ENCODE measurements around the gene HINFP.
"Not testable (repeated sequence)": the region's sequence is repeated elsewhere in the genome, so short reads cannot be mapped to it uniquely, and the experiment has no call there.

The HINFP gene

GRCh38 chr11:119120639-119121007 is 757 bp upstream of the HINFP start:
- DNase-seq: no peak

- DNase-seq: no peak
Observed at GRCh38 chr11:119121811-119122124, 388 bp downstream of the HINFP start.

GRCh38 chr11:119125821-119126220 is 4.4 kb downstream of the HINFP start:
- DNase-seq: no peak

GRCh38 chr11:119126675-119127268 is 5.4 kb downstream of the HINFP start:
- no peak for DNase-seq

- DNase-seq: no peak
Observed at GRCh38 chr11:119130662-119131061, 9.3 kb downstream of the HINFP start.

GRCh38 chr11:119134389-119134978 is 13.1 kb downstream of the HINFP start:
- DNase-seq: no peak

- not testable (repeated sequence) for DNase-seq
Observed at GRCh38 chr11:119139276-119139675, 17.9 kb downstream of the HINFP start.

GRCh38 chr11:119144825-119145486 is 23.6 kb downstream of the HINFP start:
- DNase-seq: no peak

GRCh38 chr11:119145551-119145950 is 24.2 kb downstream of the HINFP start:
- DNase-seq: no peak

GRCh38 chr11:119147604-119148333 is 26.4 kb downstream of the HINFP start:
- no peak for DNase-seq

GRCh38 chr11:119148720-119149017 is 27.3 kb downstream of the HINFP start:
- no peak for DNase-seq

GRCh38 chr11:119149018-119149785 is 27.8 kb downstream of the HINFP start, which contains the start of gene ABCG4:
ABCG4 (plus strand) TSS chr11:119149052; CDS start chr11:119149966, 914 bp downstream.
- no peak for DNase-seq

GRCh38 chr11:119149786-119150275 is 28.5 kb downstream of the HINFP start:
- DNase-seq: no peak

- no peak for DNase-seq
Observed at GRCh38 chr11:119152043-119152442, 30.7 kb downstream of the HINFP start.

GRCh38 chr11:119152604-119153003 is 31.2 kb downstream of the HINFP start:
- no peak for DNase-seq

GRCh38 chr11:119153049-119153818 is 31.9 kb downstream of the HINFP start:
- DNase-seq: no peak

GRCh38 chr11:119154178-119154577 is 32.8 kb downstream of the HINFP start:
- DNase-seq: no peak

GRCh38 chr11:119155733-119156492 is 34.5 kb downstream of the HINFP start:
- DNase-seq: no peak

- DNase-seq: no peak
Observed at GRCh38 chr11:119156496-119156895, 35.1 kb downstream of the HINFP start.

GRCh38 chr11:119157063-119157462 is 35.7 kb downstream of the HINFP start:
- DNase-seq: no peak

GRCh38 chr11:119158467-119158866 is 37.1 kb downstream of the HINFP start:
- no peak for DNase-seq

- DNase-seq: no peak
Observed at GRCh38 chr11:119160151-119160550, 38.8 kb downstream of the HINFP start.
